ENCODE data around the gene MAGI2.

Gene MAGI2

DNA sequence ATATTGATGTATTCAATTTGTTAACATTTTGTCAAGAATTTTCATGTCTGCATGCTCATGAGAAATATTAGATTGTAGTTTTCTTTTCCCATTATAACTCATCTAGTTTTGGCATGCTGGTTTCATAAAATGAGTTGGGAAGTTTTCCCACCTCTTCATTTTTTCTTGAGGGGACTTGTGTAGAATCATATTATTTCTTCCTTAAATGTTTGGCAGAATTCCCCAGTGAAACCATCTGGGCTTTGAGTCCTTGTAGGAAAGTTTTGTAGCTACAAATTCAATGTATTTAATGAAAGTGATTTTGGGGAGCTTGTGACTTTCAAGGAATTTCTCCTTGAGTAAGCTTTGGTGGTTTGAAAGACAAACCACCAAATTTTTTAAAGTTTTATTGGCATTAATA, 1481.7 kb downstream of the MAGI2 start:
- TF ChIP-seq, protein P1, sequence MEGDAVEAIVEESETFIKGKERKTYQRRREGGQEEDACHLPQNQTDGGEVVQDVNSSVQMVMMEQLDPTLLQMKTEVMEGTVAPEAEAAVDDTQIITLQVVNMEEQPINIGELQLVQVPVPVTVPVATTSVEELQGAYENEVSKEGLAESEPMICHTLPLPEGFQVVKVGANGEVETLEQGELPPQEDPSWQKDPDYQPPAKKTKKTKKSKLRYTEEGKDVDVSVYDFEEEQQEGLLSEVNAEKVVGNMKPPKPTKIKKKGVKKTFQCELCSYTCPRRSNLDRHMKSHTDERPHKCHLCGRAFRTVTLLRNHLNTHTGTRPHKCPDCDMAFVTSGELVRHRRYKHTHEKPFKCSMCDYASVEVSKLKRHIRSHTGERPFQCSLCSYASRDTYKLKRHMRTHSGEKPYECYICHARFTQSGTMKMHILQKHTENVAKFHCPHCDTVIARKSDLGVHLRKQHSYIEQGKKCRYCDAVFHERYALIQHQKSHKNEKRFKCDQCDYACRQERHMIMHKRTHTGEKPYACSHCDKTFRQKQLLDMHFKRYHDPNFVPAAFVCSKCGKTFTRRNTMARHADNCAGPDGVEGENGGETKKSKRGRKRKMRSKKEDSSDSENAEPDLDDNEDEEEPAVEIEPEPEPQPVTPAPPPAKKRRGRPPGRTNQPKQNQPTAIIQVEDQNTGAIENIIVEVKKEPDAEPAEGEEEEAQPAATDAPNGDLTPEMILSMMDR (conservative IDR thresholded peaks at IDR 0.05) = no peak
- no peak overlapping the region for H3K27ac ChIP-seq

DNA sequence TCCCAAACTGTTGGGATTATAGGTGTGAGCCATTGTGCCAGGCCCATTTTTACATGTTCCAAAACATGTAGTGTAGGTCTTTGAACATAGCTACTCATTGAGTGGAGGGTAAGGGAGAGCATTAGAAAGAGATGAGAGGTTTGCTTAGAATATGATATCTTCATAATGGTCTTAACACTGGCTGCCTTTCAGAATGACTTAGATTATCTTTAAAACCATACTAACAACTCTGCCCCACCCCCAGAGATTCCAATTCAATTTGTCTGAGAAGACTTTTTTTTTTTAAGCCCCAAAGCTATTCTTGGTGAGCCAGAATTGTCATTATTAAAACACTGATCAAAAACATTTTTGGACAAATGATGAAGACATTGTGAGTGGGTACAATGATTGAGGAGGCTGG, 1486.0 kb downstream of the MAGI2 start:
- H3K27ac ChIP-seq = no peak overlapping the region
- TF ChIP-seq, protein P1 (conservative IDR thresholded peaks at IDR 0.05) = no peak
